GM18508 (cell line): ENCODE results near the gene PRSS57.
"Not testable (repeated sequence)": the region's sequence is repeated elsewhere in the genome, so short reads cannot be mapped to it uniquely, and the experiment has no call there.

Source experiments
- ATAC-seq: cut with Tn5 transposase; IDR thresholded peaks from one replicate; pipeline ENCODE4 v1.9.1; 2021; ENCODE audit warnings: moderate number of reproducible peaks; ENCODE audit not compliant: insufficient read depth, unreplicated experiment

PRSS57 gene

GRCh38 chr19:695352-695949 is at the start of gene PRSS57:
Gene PRSS57 (minus strand): TSS chr19:695452. CDS start chr19:695430, 22 bp downstream.
- ATAC-seq, result no peak

- ATAC-seq, result no peak
Observed at GRCh38 chr19:743168-743687, 48.0 kb upstream of the PRSS57 start.

GRCh38 chr19:742540-743075 is 47.4 kb upstream of the PRSS57 start:
- ATAC-seq, result no peak

- ATAC-seq, result no peak
Observed at GRCh38 chr19:741506-742131, 46.4 kb upstream of the PRSS57 start.

- not testable (repeated sequence) for ATAC-seq
Observed at GRCh38 chr19:740816-741505, 45.7 kb upstream of the PRSS57 start.

- ATAC-seq, result no peak
Observed at GRCh38 chr19:739998-740715, 44.9 kb upstream of the PRSS57 start.

GRCh38 chr19:738509-739128 is 43.4 kb upstream of the PRSS57 start:
- ATAC-seq, result no peak

- no peak for ATAC-seq
Observed at GRCh38 chr19:737591-738093, 42.4 kb upstream of the PRSS57 start.

- ATAC-seq, result no peak
Observed at GRCh38 chr19:736125-736524, 40.9 kb upstream of the PRSS57 start.

GRCh38 chr19:734716-735115 is 39.5 kb upstream of the PRSS57 start:
- ATAC-seq, result no peak

GRCh38 chr19:732148-733069 is 37.2 kb upstream of the PRSS57 start:
- ATAC-seq, result no peak

- ATAC-seq, result no peak
Observed at GRCh38 chr19:731000-731399, 35.7 kb upstream of the PRSS57 start.

- no peak for ATAC-seq
Observed at GRCh38 chr19:729965-730668, 34.9 kb upstream of the PRSS57 start.

GRCh38 chr19:729564-729963 is 34.3 kb upstream of the PRSS57 start:
- not testable (repeated sequence) for ATAC-seq

- ATAC-seq, result no peak
Observed at GRCh38 chr19:728011-728410, 32.8 kb upstream of the PRSS57 start.

- no peak for ATAC-seq
Observed at GRCh38 chr19:726993-727956, 32.0 kb upstream of the PRSS57 start.

- no peak for ATAC-seq
Observed at GRCh38 chr19:725461-726089, 30.3 kb upstream of the PRSS57 start.
